SK-N-MC (cell line): ENCODE measurements around the gene TTC28.

Experiments
- DNase-seq: peaks from one replicate; pipeline ENCODE4 v3.0.0-alpha.2; 2011; ENCODE audit warnings: low read depth, low spot score
- H3K27ac ChIP-seq: fragments of 200-600 bp; sonication (generic); 2 replicates; pipeline ENCODE4 v1.5.1; 2016; ENCODE audit warnings: mixed run types
- H3K36me3 ChIP-seq: fragments of 200-600 bp; sonication (generic); 2 replicates; pipeline ENCODE4 v1.6.1; 2017; ENCODE audit warnings: antibody characterized with exemption, low read length, mixed read lengths; ENCODE audit not compliant: insufficient read depth
- H3K4me3 ChIP-seq: fragments of 200-600 bp; sonication (generic); 2 replicates; pipeline ENCODE4 v1.5.1; 2016
- H3K9ac ChIP-seq: fragments of 200-600 bp; sonication (generic); 2 replicates; pipeline ENCODE4 v1.8.0; 2017; ENCODE audit warnings: mixed run types, mixed read lengths; ENCODE audit not compliant: insufficient read length
- H3K9me3 ChIP-seq: fragments of 200-600 bp; sonication (generic); 2 replicates; pipeline ENCODE4 v1.6.1; 2017; ENCODE audit warnings: low read depth, mild to moderate bottlenecking, antibody characterized with exemption, low read length, moderate library complexity, mixed read lengths
- EZH2 ChIP-seq: fragments of 200-600 bp; sonication (generic); IDR thresholded peaks from one replicate; pipeline ENCODE4 v1.6.1; 2017; ENCODE audit warnings: antibody characterized with exemption
- FOXP2 ChIP-seq: optimal IDR thresholded peaks from 2 replicates; pipeline ENCODE3; 2011; ENCODE audit warnings: mild to moderate bottlenecking, moderate library complexity; ENCODE audit not compliant: insufficient read depth; ENCODE audit errors: extremely low read length, control extremely low read depth
- POLR2AphosphoS5 ChIP-seq: IDR thresholded peaks from 2 replicates; pipeline ENCODE4 v1.6.1; 2012; ENCODE audit warnings: mild to moderate bottlenecking, low read depth, low read length, borderline replicate concordance

The TTC28 gene

GRCh38 chr22:28123989-28124766, 555.5 kb downstream of the TTC28 start:
- no peak overlapping the region for H3K27ac ChIP-seq
- DNase-seq = no peak
- no peaks in the 10 kb centered on the region for H3K36me3 ChIP-seq

GRCh38 chr22:28120691-28121592, 558.7 kb downstream of the TTC28 start:
- no peak overlapping the region for H3K27ac ChIP-seq

More at GRCh38 chr22:28123989-28124766, 555.5 kb downstream of the TTC28 start:
- Histone ChIP-seq H3K4me3 (no peak overlapping the region), H3K9ac (no peak overlapping the region), H3K9me3 (no peaks in the 10 kb centered on the region)
- TF ChIP-seq POLR2AphosphoS5 (no peak), FOXP2 (no peak), EZH2 (no peak)

DNA sequence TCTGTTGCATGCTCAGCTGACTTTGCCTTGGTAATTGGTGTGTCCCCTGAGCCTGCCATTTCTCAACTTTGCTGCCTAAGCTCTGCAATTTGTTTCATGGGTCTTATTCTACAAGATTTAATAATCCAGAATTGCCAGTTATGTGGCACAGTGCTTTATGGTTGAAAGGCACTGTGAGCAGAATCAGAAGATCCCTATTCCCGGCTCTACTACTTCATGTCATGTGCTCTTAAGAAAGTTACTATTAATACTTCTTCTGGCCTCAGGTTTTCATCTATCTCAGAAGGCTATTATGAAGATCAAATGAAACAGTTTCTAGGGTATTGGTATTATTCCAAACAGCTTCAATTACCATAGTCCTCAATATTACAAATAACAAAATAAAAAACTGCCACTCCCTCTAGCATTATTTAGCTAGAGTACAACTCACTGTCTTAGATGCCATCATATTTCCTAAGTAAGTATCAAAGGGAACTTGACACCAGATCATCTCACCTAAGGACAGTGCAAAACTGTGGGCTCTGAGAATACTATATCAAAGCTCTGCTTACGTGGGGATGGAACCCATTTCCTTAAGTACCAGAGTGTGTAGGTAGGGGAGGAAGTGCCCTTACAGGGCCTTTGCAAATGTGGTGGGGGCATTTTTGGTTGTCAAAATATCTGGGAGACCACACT, 560.5 kb downstream of the TTC28 start:
- no peak for DNase-seq
- Histone ChIP-seq H3K9me3 (no peaks in the 10 kb centered on the region), H3K27ac (no peak overlapping the region), H3K4me3 (no peak overlapping the region), H3K9ac (no peak overlapping the region), H3K36me3 (no peaks in the 10 kb centered on the region)
- TF ChIP-seq POLR2AphosphoS5 = no peak
- no peak for TF ChIP-seq FOXP2
- TF ChIP-seq EZH2 = no peak

More at GRCh38 chr22:28120691-28121592, 558.7 kb downstream of the TTC28 start:
- H3K9me3 ChIP-seq = no peaks in the 10 kb centered on the region
- H3K9ac ChIP-seq = no peak overlapping the region
- TF ChIP-seq POLR2AphosphoS5 = no peak
- no peak for TF ChIP-seq EZH2
- TF ChIP-seq FOXP2 = no peak
- DNase-seq = no peak
- no peaks in the 10 kb centered on the region for H3K36me3 ChIP-seq
- no peak overlapping the region for H3K4me3 ChIP-seq

GRCh38 chr22:28116219-28116673, 563.4 kb downstream of the TTC28 start:
- no peak for DNase-seq
- Histone ChIP-seq H3K4me3 (no peak overlapping the region), H3K27ac (no peak overlapping the region), H3K9ac (no peak overlapping the region), H3K9me3 (no peaks in the 10 kb centered on the region), H3K36me3 (no peaks in the 10 kb centered on the region)
- no peak for TF ChIP-seq FOXP2
- TF ChIP-seq EZH2 = no peak
- no peak for TF ChIP-seq POLR2AphosphoS5

DNA sequence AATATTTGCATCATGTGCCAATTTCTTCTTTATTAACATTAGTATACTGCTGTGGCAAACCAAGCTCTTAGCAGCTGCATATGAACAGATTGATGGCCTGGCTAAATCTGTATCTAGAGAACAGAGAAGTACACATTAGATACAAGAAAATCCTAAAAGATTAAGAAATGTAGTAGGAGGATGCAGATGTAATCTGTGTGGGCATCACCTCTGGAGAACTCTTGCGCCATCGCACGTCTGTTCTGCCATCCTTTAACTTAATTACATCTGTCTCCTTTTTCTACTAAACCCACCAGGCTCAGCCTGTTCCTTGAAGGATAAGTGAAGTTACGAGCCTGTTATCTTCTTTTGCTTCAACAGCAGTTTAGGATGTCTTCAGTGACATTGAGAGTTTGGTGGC, 564.2 kb downstream of the TTC28 start:
- no peak for DNase-seq
- no peaks in the 10 kb centered on the region for H3K9me3 ChIP-seq
- H3K9ac ChIP-seq = no peak overlapping the region
- no peaks in the 10 kb centered on the region for H3K36me3 ChIP-seq
- no peak overlapping the region for H3K4me3 ChIP-seq
- H3K27ac ChIP-seq = no peak overlapping the region
- no peak for TF ChIP-seq POLR2AphosphoS5
- no peak for TF ChIP-seq EZH2
- TF ChIP-seq FOXP2 = no peak

- peaks cover 4% of the 10 kb centered on the region; the same call in 1 of the 2 replicates for H3K36me3 ChIP-seq
- no peak overlapping the region for H3K27ac ChIP-seq
- no peaks in the 10 kb centered on the region for H3K9me3 ChIP-seq
- no peak for DNase-seq
- H3K9ac ChIP-seq = no peak overlapping the region
- TF ChIP-seq POLR2AphosphoS5 (no peak), EZH2 (no peak), FOXP2 (no peak)
- H3K4me3 ChIP-seq = no peak overlapping the region
These were observed 567.0 kb downstream of the TTC28 start for GRCh38 chr22:28112548-28113043.

- Histone ChIP-seq H3K36me3 (peaks cover 8% of the 10 kb centered on the region; the same call in 1 of the 2 replicates), H3K27ac (no peak overlapping the region), H3K4me3 (no peak overlapping the region), H3K9ac (no peak overlapping the region), H3K9me3 (no peaks in the 10 kb centered on the region)
- TF ChIP-seq POLR2AphosphoS5 (no peak), EZH2 (no peak), FOXP2 (no peak)
- no peak for DNase-seq
These were observed 567.5 kb downstream of the TTC28 start for GRCh38 chr22:28112190-28112544.
